ENCODE results near the gene PCSK5.
A peak's percentile ranks its signal among the peaks of the same experiment; 100 is the strongest.

The PCSK5 gene

DNA sequence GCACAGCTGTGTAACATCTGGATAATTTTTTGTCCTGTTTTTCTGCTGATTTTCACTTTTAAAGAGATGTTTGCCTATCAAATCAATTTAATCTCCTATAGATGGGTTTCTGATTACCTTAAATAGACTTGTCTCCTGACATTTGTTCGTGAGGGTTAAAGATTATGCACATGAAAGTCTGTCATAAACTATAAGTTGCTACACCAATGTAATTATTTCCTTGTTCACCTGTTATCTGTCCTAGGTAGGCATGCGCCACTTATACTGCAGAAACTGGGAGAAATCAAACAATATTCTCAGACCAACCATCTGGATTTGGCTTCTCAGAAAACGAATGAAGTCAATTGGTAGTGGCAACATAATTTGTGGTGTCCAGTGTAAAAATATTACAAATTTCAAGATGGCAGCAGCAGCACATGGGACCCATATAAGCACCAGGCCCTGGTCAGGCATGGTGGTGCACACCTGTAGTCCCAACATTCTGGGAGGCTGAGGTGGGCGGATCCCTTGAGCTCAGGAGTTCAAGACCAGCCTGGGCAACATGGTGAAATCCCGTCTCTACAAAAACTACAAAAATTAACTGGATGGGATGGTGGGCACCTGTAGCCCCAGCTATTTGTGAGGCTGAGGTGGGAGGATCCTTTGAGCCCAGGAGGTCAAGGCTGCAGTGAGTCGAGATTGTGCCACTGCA lies 483.5 kb downstream of the PCSK5 start:
- DNase-seq (ENCODE audit: low read depth) = no peak
- TF ChIP-seq, protein P1, sequence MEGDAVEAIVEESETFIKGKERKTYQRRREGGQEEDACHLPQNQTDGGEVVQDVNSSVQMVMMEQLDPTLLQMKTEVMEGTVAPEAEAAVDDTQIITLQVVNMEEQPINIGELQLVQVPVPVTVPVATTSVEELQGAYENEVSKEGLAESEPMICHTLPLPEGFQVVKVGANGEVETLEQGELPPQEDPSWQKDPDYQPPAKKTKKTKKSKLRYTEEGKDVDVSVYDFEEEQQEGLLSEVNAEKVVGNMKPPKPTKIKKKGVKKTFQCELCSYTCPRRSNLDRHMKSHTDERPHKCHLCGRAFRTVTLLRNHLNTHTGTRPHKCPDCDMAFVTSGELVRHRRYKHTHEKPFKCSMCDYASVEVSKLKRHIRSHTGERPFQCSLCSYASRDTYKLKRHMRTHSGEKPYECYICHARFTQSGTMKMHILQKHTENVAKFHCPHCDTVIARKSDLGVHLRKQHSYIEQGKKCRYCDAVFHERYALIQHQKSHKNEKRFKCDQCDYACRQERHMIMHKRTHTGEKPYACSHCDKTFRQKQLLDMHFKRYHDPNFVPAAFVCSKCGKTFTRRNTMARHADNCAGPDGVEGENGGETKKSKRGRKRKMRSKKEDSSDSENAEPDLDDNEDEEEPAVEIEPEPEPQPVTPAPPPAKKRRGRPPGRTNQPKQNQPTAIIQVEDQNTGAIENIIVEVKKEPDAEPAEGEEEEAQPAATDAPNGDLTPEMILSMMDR (IDR thresholded peaks at IDR 0.05; ENCODE audit: insufficient read depth, low read depth, low read length, missing control alignments) = no peak
- no peak overlapping the region for H3K4me3 ChIP-seq (ENCODE audit: low read length)

DNA sequence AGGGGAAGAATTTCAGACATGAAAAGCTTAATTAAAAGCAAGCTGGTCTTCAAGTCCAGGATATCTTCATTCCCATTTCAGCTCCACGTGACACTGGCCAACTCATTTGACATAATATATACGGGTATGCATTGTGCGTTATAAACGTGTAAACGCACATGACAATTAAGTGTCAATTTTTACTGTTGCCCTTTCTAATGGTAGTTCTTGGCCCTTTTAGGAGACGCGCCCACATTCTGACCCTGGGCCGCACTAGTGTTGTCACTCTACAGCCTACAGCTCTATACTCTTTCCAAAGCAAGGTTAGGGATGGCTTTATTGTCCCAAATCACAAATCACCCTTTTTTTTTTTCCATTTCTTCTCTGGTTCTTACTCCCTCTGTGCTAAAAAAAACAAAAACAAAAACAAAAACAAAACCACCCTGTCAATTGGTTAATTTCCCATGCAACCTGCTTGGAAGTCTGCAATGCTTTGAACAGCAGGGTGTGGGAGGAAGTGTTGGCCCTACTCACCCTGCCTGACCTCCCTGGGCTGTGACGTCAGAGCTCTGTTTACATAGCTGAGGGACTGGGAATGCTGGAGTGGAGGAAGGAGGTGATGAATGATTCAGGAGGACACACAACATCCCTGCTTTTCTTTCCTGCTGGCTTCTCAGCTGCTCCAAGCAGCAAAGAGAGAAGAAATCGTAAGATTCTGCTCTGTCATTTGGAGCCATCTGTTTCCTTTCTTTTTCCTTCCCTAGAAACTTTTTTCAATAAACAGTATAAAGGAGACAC lies 484.5 kb downstream of the PCSK5 start:
- TF ChIP-seq, protein P1 (IDR thresholded peaks at IDR 0.05; ENCODE audit: insufficient read depth, low read depth, low read length, missing control alignments) = no peak
- DNase-seq (ENCODE audit: low read depth) = peak; percentile 92
- H3K4me3 ChIP-seq (ENCODE audit: low read length) = no peak overlapping the region

DNA sequence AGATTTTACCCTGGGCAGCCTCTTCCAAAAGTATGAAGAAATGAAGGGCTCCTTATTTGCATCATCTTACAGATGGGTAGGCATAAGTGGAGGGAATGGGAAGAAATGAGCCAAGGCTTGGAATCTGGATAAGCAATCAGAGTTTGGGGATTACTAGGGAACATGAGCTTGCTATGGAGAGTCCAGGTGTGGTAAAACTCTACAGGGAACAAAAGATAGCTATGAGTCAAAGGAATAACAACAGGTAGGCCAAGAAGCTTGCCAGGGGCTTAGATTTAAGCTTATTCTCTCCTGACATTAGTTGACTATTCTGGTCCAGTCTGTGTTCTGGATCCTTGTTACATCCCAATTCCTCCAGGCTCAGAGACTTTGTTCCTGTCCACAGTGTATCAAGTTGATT lies 487.3 kb downstream of the PCSK5 start:
- DNase-seq (ENCODE audit: low read depth) = peak; percentile 57
- TF ChIP-seq, protein P1 (IDR thresholded peaks at IDR 0.05; ENCODE audit: insufficient read depth, low read depth, low read length, missing control alignments) = no peak
- H3K4me3 ChIP-seq (ENCODE audit: low read length) = no peak overlapping the region

DNA sequence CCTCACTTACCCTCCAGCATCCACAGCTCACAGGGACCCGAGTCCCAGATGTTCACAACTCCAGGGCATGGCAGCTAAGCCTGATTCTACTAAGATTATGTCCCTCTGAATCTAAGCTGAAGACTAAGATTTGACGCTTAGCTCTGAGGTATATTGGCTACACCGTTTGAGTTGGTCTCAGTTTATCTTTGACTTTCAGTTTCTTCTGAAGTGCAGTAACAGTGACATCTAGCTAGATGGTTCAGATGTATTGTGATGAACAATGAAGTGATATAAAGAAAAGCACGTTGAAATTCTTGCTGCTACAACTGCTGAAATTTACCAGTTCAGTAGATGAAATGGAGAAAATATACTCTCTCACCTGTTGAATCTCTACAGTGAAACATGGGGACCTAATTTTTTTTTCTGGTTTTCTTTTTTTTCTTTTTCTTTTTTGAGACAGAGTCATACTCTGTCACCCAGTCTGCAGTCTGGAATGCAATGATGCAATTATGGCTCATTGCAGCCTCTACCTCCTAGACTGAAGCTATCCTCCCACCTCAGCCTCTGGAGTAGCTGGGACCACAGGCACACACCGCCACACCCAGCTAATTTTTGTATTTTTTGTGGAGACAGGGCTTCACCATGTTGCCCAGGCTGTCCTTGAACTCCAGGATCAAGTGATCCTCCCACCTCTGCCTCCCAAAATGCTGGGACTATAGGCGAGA lies 488.0 kb downstream of the PCSK5 start:
- TF ChIP-seq, protein P1 (IDR thresholded peaks at IDR 0.05; ENCODE audit: insufficient read depth, low read depth, low read length, missing control alignments) = no peak
- H3K4me3 ChIP-seq (ENCODE audit: low read length) = no peak overlapping the region
- DNase-seq (ENCODE audit: low read depth) = peak; percentile 46

DNA sequence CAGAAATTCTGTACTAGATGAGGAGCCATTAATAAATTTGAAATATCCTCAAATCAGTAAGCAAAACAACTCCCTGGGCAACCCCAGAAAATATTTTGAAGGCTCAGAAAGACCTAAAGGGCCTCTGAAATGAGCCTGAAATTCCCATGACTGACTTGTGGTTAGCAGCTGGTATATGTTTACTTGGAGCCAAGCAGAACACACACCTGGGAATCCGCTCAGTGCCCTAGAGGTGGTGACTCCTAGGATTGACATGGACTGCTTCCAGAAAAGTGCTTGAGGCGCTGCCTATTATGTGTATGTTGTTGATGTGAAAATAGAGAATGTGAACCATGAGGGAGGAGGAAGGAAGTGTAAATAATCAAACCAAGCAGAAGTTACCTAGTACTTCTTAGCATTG lies 489.0 kb downstream of the PCSK5 start:
- H3K4me3 ChIP-seq (ENCODE audit: low read length) = no peak overlapping the region
- TF ChIP-seq, protein P1 (IDR thresholded peaks at IDR 0.05; ENCODE audit: insufficient read depth, low read depth, low read length, missing control alignments) = no peak
- DNase-seq (ENCODE audit: low read depth) = peak; percentile 97

DNA sequence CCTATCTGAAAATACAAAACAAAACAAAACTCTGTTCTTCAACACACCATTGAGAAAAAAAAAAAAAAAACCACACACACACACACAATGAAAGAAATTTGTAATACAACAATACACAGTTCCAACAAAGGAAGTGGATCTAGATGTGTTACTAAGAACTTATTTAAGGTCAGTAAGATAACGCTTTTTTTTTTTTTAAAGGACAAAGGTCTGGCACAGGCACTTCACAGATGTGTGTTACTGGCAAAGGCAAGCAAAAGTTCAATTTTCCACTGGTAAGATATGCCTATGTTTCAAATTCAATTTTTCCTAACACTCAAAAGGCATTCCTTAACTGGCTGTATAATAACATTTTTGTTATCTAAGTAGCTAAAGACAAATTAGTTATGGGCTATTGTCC lies 500.2 kb downstream of the PCSK5 start:
- H3K4me3 ChIP-seq (ENCODE audit: low read length) = no peak overlapping the region
- TF ChIP-seq, protein P1 (IDR thresholded peaks at IDR 0.05; ENCODE audit: insufficient read depth, low read depth, low read length, missing control alignments) = no peak
- DNase-seq (ENCODE audit: low read depth) = no peak

Data from epithelial cell of esophagus (primary cell).